Brain microvascular endothelial cell (primary cell): ENCODE measurements around the gene CFAP141.

Experiments used
- DNase-seq: peaks from one replicate; pipeline ENCODE4 v3.0.0-alpha.2; 2020
- H3K27ac ChIP-seq: fragments of 250-450 bp; sonication (Bioruptor Pico); 2 replicates; pipeline ENCODE4 v1.5.1; 2020; ENCODE audit warnings: mild to moderate bottlenecking, moderate library complexity
- H3K27me3 ChIP-seq: fragments of 250-450 bp; sonication (Bioruptor Pico); replicated peaks from 2 replicates; pipeline ENCODE4 v1.5.1; 2020; ENCODE audit warnings: mild to moderate bottlenecking
- H3K36me3 ChIP-seq: fragments of 250-450 bp; sonication (Bioruptor Pico); replicated peaks from 2 replicates; pipeline ENCODE4 v1.5.1; 2020; ENCODE audit warnings: mild to moderate bottlenecking
- H3K4me3 ChIP-seq: 2 replicates; pipeline ENCODE4 v1.5.1; 2011; ENCODE audit warnings: low read depth, mild to moderate bottlenecking, control low read depth, low read length, moderate library complexity
- CTCF ChIP-seq: IDR thresholded peaks from 2 replicates; pipeline ENCODE4 v1.5.1; 2011; ENCODE audit warnings: low read depth, mild to moderate bottlenecking, moderate library complexity, low read length, control low read depth, inconsistent platforms; ENCODE audit errors: missing control alignments
- in situ Hi-C: cut with HindIII; loops from 2 replicates; pipeline ENCODE4 v1.10.0; 2017; ENCODE audit warnings: low sequenced_read_pairs, low pct_ligation_motif_present

Gene CFAP141

GRCh38 chr1:154181944-154182343 lies 24.2 kb downstream of the CFAP141 start:
- in situ Hi-C loops, result no loop called here

GRCh38 chr1:154179946-154180687 lies 26.0 kb downstream of the CFAP141 start:
- Histone ChIP-seq H3K27me3 (no peaks in the 10 kb centered on the region), H3K36me3 (peaks cover 16% of the 10 kb centered on the region), H3K27ac (no peak overlapping the region), H3K4me3 (peak overlapping the region; percentile 15)
- TF ChIP-seq CTCF, result no peak
- in situ Hi-C loops, result no loop called here
- DNase-seq, result no peak

More at GRCh38 chr1:154181944-154182343, 24.2 kb downstream of the CFAP141 start:
- H3K27me3 ChIP-seq, result no peaks in the 10 kb centered on the region
- peaks cover 10% of the 10 kb centered on the region for H3K36me3 ChIP-seq
- TF ChIP-seq CTCF, result no peak
- no peak for DNase-seq
- H3K27ac ChIP-seq, result peak overlapping the region; percentile 76
- peak overlapping the region; percentile 100 for H3K4me3 ChIP-seq

- Histone ChIP-seq H3K36me3 (peaks cover 23% of the 10 kb centered on the region), H3K27me3 (no peaks in the 10 kb centered on the region), H3K27ac (no peak overlapping the region), H3K4me3 (no peak overlapping the region)
- DNase-seq, result no peak
- TF ChIP-seq CTCF, result no peak
- in situ Hi-C loops, result no loop called here
These were observed 27.0 kb downstream of the CFAP141 start for GRCh38 chr1:154178911-154179811.

- Histone ChIP-seq H3K4me3 (no peak overlapping the region), H3K27ac (no peak overlapping the region), H3K36me3 (peaks cover 34% of the 10 kb centered on the region), H3K27me3 (no peaks in the 10 kb centered on the region)
- in situ Hi-C loops, result no loop called here
- no peak for DNase-seq
- no peak for TF ChIP-seq CTCF
These were observed 28.1 kb downstream of the CFAP141 start for GRCh38 chr1:154178013-154178412.

GRCh38 chr1:154176337-154176736 lies 29.8 kb downstream of the CFAP141 start:
- no peak overlapping the region for H3K27ac ChIP-seq
- DNase-seq, result peak; percentile 52
- no peak overlapping the region for H3K4me3 ChIP-seq
- H3K36me3 ChIP-seq, result peaks cover 51% of the 10 kb centered on the region
- in situ Hi-C loops, result no loop called here
- no peaks in the 10 kb centered on the region for H3K27me3 ChIP-seq
- no peak for TF ChIP-seq CTCF
